NCI-H446 (cell line): Measurements from ENCODE around the gene UTP14C.
"Not testable (repeated sequence)": the region's sequence is repeated elsewhere in the genome, so short reads cannot be mapped to it uniquely, and the experiment has no call there.

Source experiments
- DNase-seq, 2 experiments: peaks; one replicate each; lab custom pipeline; 2025; lab: John Stamatoyannopoulos, UW

The UTP14C gene

DNA sequence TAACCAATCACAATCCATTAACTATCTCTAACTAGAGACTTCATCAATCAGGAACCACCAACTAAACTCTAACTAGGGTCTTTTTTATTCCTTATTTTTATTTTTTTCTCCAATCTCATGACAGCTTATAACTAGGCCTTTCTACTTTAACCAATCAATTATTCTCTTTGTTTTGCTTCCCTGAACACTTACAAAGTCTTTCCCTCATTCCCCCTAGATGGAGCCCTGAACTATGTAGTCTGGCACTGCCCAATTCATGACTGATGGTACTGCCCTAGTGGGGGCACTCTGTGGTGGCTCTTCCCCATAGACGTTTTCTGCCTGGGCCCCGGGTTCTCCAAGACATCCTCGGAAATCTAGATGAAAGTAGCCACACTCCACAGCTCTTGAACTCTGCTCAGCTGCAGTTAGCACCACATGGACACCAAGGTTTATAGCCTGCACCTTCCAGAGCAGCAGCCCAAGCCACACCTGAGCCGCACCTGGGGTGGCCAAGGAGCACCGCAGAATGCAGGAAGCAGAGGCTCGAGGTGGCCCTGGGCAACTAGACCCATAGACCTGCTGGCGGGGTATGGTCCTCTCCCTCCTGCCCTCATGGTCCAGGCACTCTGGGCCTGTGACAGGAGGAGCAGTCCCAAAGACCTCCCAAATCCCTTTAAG is 19.9 kb upstream of the UTP14C start:
- DNase-seq, result no peak

- no peak for DNase-seq
Measured at GRCh38 chr13:52005841-52006522, 18.5 kb upstream of the UTP14C start.

GRCh38 chr13:52006523-52007245 is 17.8 kb upstream of the UTP14C start:
- no peak for DNase-seq

GRCh38 chr13:52009946-52010345 is 14.5 kb upstream of the UTP14C start:
- no peak for DNase-seq

- DNase-seq, result no peak
Measured at GRCh38 chr13:52010890-52011631, 13.4 kb upstream of the UTP14C start, which contains the start of gene ATP7B. Gene ATP7B (minus strand): TSS chr13:52011450. CDS start chr13:52011337, 113 bp downstream.

DNA sequence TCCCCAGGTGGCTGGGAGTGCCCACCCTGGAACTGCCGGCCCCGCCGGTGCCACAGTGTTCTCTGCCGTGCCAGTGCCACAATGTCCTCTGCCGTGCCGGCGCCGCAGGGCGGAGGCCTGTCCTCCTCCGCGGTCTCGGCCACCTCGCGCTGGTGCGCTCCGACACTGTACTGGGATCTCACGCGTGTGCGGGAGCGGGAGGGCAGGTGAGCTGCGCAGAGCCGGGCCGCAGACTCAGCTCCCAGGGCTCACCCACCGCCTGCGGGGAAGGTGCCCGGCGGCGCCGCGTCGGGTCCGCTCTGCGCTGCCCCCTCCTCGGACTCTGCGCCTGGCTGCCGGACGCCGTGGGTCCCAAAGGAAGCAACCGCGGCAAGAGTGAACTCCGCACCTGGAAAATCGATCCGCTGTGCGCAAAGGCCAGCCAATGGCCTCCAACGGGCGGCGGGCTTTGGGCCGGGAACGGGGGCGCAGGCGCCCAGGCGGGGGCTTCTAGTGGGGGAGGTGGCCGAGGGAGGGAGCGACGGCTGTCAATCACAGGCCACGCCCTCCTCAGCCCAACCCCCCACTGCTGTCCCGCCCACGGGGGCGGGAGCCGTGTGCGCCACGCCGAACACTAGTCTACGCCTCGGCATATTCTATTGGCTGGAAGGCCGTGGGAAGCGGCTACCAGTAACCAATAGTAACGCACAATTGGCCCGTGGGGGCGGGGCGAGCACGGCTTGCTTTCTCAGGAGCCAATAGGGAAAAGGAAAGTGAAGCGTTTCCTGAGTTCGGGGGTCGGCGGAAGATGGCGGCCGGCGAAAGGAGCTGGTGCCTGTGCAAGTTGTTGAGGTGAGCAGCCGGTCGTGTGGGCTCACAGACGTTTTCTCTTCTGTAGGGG is 12.6 kb upstream of the UTP14C start, which contains the start of gene ALG11:
TSS of gene ALG11 (plus strand) at position 767 of the 880 bp plus-strand sequence. CDS start at position 788, 21 bp downstream.
- DNase-seq, result peak; percentile 93 to 96

DNA sequence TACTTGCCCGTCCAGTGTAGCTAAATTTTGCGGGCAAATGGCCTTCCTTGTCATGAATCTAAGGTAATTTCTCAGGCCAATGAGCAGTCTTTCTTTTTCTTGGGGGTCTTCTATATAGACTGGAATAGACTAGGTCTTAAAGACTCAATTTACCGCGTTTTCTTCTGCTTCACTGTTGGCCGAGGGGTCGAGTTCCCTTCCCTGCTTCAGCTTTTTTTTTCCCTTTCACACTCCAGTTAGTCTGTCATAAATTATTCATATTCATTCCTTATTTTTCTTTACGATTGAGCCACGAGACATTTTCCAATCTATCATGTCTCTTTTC is 12.0 kb upstream of the UTP14C start:
- DNase-seq, result no peak

DNA sequence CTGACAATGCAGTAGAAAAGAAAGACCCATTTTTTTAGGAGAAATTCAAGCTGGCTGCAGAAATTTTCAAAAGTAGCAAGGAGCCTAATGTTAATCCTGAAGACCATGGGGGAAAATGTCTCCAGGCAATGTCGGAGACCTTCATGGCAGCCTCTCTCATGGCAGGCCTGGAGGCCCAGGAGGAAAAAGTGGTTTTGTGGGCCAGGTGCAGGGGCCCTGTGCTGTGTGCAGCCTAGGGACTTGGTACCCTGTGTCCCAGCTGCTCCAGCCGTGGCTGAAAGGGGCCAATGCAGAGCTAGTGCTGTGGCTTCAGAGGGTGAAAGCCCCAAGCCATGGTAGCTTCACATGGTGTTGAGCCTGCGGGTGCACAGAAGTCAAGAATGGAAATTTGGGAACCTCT is 8.2 kb upstream of the UTP14C start:
- no peak for DNase-seq

GRCh38 chr13:52020191-52020590 is 4.3 kb upstream of the UTP14C start:
- DNase-seq, result no peak

DNA sequence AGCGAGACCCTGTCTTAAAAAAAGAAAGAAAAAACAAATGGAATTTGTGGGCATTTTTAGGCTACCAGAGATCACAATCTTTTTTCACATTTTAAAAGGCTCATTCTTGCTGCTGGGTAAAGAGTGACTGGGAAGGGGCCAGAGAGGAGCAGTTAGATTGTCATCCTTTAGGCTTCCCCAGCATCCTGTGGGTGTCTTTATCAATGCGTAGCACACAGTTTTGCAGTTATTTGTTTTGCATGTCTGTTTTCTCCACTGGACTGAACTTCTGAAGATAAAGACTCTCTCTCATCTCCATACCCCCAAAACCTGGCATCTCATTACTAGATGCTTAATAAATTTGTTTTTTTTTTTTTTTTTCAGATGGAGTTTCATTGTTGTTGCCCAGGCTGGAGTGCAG is 2.1 kb upstream of the UTP14C start:
- no peak for DNase-seq

GRCh38 chr13:52025475-52026245 is 1.2 kb downstream of the UTP14C start:
- DNase-seq, result no peak

DNA sequence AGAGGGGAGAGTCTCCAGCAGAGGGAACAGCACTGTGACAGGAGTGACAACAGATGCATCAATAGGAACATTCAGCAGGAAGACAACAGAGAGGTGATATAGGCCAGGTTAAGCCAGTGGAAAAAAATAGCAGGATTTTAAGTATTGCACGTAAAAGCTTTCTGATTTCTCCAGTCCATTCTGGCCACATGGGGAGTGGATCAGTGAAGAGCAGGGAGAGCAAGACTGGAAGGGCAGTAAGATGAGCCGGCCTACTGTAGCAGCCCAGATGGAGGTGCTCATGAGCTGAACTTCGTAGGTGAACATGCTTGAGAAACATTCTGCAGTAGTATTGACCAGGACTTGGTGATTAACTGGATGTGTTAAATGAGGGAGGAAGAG is 1.7 kb downstream of the UTP14C start:
- no peak for DNase-seq

GRCh38 chr13:52027832-52028231 is 3.3 kb downstream of the UTP14C start:
- no peak for DNase-seq

- peak in 1 of 2 experiments; percentile 33 for DNase-seq
Measured at GRCh38 chr13:52029569-52029968, 5.1 kb downstream of the UTP14C start.

DNA sequence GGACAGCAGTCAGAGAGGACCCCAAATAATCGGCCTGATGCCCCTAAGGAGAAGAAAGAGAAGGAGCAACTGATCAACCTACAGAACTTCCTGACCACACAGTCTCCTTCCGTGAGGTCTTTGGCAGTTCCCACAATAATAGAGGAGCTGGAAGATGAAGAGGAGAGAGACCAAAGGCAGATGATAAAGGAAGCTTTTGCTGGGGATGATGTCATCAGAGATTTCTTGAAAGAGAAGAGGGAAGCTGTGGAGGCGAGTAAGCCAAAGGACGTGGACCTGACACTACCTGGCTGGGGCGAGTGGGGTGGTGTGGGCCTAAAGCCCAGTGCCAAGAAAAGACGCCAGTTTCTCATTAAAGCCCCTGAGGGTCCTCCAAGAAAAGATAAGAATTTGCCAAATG is 5.9 kb downstream of the UTP14C start:
- not testable (repeated sequence) for DNase-seq

GRCh38 chr13:52033039-52033438 is 8.5 kb downstream of the UTP14C start:
- DNase-seq, result no peak

- no peak for DNase-seq
Measured at GRCh38 chr13:52034616-52035226, 10.2 kb downstream of the UTP14C start.

DNA sequence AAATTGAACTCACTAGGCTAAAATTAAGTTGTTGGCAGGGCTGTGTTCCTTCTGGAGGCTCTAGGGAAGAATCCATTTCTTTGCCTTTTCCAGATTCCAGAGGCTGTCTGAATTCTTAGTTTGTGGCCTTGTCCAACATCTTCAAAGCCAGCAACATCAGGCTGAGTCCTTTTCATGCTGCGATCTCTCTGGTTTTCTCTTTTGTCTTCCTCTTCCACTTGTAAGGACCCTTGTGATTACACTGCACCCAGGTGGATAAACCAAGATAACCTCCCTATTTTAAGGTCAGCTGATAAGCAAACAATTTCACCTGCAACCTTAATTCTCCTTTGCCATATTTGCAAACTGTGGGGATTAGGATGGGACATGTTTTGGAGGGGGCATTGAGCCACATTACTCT is 11.5 kb downstream of the UTP14C start:
- DNase-seq, result no peak

- no peak for DNase-seq
Measured at GRCh38 chr13:52043675-52044074, 19.2 kb downstream of the UTP14C start.

DNA sequence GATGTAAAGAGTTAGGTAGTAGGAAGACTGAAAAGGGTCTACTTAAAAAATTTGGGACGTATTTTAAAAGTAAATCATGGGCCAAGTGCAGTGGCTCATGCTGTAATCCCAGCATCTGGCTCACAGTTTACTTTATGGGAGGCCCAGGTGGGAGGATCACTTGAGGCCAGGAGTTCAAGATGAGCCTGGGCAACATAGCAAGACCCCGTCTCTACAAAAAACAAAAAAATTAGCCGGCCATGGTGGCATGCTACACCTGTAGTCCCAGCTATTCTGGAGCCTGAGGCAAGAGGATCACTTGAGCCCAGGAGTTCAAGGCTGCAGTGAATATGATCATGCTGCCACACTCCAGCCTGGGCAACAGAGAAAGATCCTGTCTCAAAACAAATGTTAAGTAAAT is 23.0 kb downstream of the UTP14C start:
- no peak for DNase-seq
